ENCODE data around the gene MMP20. TPM values are rescaled to one million over a fixed set of nuclear protein-coding genes. Genes with fewer than 3 reads are reported as not detected.

MMP20 gene
- total and polyA plus RNA-seq, 2 donors (not counting 3 experiments of a cell fraction or from before 2014, with no cell fraction given), result not detected

DNA sequence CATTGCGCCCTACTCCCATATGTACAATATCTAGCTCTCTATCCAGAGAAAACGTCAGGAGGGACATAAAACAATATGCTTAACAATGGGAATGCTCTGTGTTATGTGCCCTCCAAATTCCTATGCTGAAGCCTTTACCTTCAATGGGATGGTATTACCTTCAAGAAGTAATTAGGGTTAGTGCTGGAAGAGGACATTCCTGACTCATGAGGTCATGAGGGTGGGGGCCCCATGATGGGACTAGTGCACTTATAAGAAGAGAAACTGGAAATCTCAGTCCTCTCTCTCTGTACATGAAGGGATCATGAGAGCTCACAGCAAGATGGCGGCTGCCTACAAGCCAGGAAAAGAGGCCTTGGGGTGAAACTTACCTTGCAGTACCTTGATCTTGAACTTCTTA lies 20.3 kb downstream of the MMP20 start:
- no TSS peak for BruUV-seq (replicated peaks)
- Histone ChIP-seq H3K9me1 (replicated peaks; ENCODE audit: control insufficient read depth, extremely low read depth, insufficient read depth, low read length) (no peaks in the 10 kb centered on the region), H3K36me3 (ENCODE audit: control insufficient read depth in 2 of 2, extremely low read depth in 1 of 2, insufficient read depth in 2 of 2, low read length in 2 of 2) (no peaks in the 10 kb centered on the region), H3K27ac (ENCODE audit: insufficient read depth, low read depth, low read length) (no peak overlapping the region), H3K27me3 (ENCODE audit: control insufficient read depth in 2 of 2, insufficient read depth in 2 of 2, low read length in 2 of 2) (no peaks in the 10 kb centered on the region), H3K79me2 (ENCODE audit: control insufficient read depth, insufficient read depth, low read length) (no peaks in the 10 kb centered on the region), H3K9ac (replicated peaks; ENCODE audit: extremely low read depth, insufficient read depth, low read length) (no peak overlapping the region), H2AFZ (ENCODE audit: low read depth, low read length) (no peak overlapping the region), H3K4me1 (ENCODE audit: control insufficient read depth, extremely low read depth, insufficient read depth, low read length) (peaks cover 9% of the 10 kb centered on the region), H3K4me2 (ENCODE audit: insufficient read depth, low read length) (no peak overlapping the region), H3K4me3 (replicated peaks in 1 of 3; ENCODE audit: insufficient read depth in 1 of 3, low read depth in 1 of 3, low read length in 3 of 3) (no peak overlapping the region), H4K20me1 (replicated peaks; ENCODE audit: control insufficient read depth, extremely low read depth, insufficient read depth, low read length) (no peaks in the 10 kb centered on the region), H3K9me3 (replicated peaks; ENCODE audit: control insufficient read depth, insufficient read depth, low read length) (no peaks in the 10 kb centered on the region)
- ChIA-PET CTCF (interaction anchor here (2.3 to 3.0 kb wide), 3 partner anchors 8 to 61 kb away, joined by 5 to 14 read pairs (median 12); no protein-coding TSS in a partner anchor), POLR2A (no interaction called here)
- no peak for FAIRE-seq
- DNase-seq (ENCODE audit: low read depth, low spot score), result no peak
- no peak for TF ChIP-seq MYC (IDR thresholded peaks at IDR 0.05; ENCODE audit: low read depth, low read length)
- no peak for TF ChIP-seq POLR2A (IDR thresholded peaks at IDR 0.05; ENCODE audit: low read depth, low read length)
- TF ChIP-seq FOS (IDR thresholded peaks at IDR 0.05; ENCODE audit: borderline replicate concordance, insufficient read depth, low read length), result no peak
- TF ChIP-seq, protein P1, sequence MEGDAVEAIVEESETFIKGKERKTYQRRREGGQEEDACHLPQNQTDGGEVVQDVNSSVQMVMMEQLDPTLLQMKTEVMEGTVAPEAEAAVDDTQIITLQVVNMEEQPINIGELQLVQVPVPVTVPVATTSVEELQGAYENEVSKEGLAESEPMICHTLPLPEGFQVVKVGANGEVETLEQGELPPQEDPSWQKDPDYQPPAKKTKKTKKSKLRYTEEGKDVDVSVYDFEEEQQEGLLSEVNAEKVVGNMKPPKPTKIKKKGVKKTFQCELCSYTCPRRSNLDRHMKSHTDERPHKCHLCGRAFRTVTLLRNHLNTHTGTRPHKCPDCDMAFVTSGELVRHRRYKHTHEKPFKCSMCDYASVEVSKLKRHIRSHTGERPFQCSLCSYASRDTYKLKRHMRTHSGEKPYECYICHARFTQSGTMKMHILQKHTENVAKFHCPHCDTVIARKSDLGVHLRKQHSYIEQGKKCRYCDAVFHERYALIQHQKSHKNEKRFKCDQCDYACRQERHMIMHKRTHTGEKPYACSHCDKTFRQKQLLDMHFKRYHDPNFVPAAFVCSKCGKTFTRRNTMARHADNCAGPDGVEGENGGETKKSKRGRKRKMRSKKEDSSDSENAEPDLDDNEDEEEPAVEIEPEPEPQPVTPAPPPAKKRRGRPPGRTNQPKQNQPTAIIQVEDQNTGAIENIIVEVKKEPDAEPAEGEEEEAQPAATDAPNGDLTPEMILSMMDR (IDR thresholded peaks at IDR 0.05; ENCODE audit: extremely low read depth in 1 of 2, insufficient read depth in 1 of 2, low read depth in 1 of 2, low read length in 2 of 2), result no peak
- TF ChIP-seq, protein P2, sequence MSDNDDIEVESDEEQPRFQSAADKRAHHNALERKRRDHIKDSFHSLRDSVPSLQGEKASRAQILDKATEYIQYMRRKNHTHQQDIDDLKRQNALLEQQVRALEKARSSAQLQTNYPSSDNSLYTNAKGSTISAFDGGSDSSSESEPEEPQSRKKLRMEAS (IDR thresholded peaks at IDR 0.05; ENCODE audit: insufficient read depth, insufficient read length), result no peak
- no peak for TF ChIP-seq POLR2AphosphoS5 (IDR thresholded peaks at IDR 0.05; ENCODE audit: insufficient read depth, low read depth, low read length)
- TF ChIP-seq EZH2 (IDR thresholded peaks at IDR 0.05; ENCODE audit: borderline replicate concordance, low read depth, low read length, severe bottlenecking), result no peak
- TF ChIP-seq JUN (IDR thresholded peaks at IDR 0.05; ENCODE audit: borderline replicate concordance, insufficient read depth, insufficient read length, low read depth), result no peak
- TF ChIP-seq GATA2 (IDR thresholded peaks at IDR 0.05; ENCODE audit: insufficient read depth, insufficient read length, low read depth, low read length), result no peak
- intact Hi-C loops (cut with micrococcal nuclease) (no loop called here), dilution Hi-C loops (cut with MboI; ENCODE audit: extremely low pct_ligation_motif_present, low sequenced_read_pairs) (no loop called here)

Measured in endothelial cell of umbilical vein (primary cell).